Endodermal cell (in vitro differentiated cells): Measurements from ENCODE around the gene PCDHGA1. TPM values are rescaled to one million over a fixed set of nuclear protein-coding genes. Genes with fewer than 3 reads are reported as not detected.

Source experiments
- DNase-seq: peaks from one replicate; pipeline ENCODE4 v3.0.0-alpha.2; 2017
- H3K27ac ChIP-seq: 2 replicates; pipeline ENCODE4 v1.5.1; 2013; ENCODE audit warnings: mild to moderate bottlenecking, low read depth, low read length, moderate library complexity
- H3K27me3 ChIP-seq: 2 replicates; pipeline ENCODE4 v1.6.1; 2013; ENCODE audit warnings: mild to moderate bottlenecking, low read length, moderate library complexity; ENCODE audit not compliant: insufficient read depth, control insufficient read depth, poor library complexity, severe bottlenecking
- H3K36me3 ChIP-seq: 2 replicates; pipeline ENCODE4 v1.7.0; 2013; ENCODE audit warnings: mild to moderate bottlenecking, low read length, moderate library complexity; ENCODE audit not compliant: control insufficient read depth, insufficient read depth
- H3K4me1 ChIP-seq: one replicate; pipeline ENCODE4 v1.7.0; 2013; ENCODE audit warnings: low read length; ENCODE audit not compliant: control insufficient read depth, insufficient read depth
- H3K4me3 ChIP-seq: 2 replicates; pipeline ENCODE4 v1.5.1; 2013; ENCODE audit warnings: mild to moderate bottlenecking, low read length, moderate library complexity
- H3K9ac ChIP-seq: 2 replicates; pipeline ENCODE4 v1.6.1; 2013; ENCODE audit warnings: mild to moderate bottlenecking, low read length, moderate library complexity; ENCODE audit not compliant: poor library complexity, severe bottlenecking; ENCODE audit errors: extremely low read depth
- H3K9me3 ChIP-seq: 2 replicates; pipeline ENCODE4 v1.6.1; 2013; ENCODE audit warnings: mild to moderate bottlenecking, low read length, moderate library complexity; ENCODE audit not compliant: control insufficient read depth
- H3K27ac Mint-ChIP-seq: 2 replicates; pipeline ENCODE4 v1.8.0; 2020; ENCODE audit warnings: mixed read lengths
- H3K27me3 Mint-ChIP-seq: 2 replicates; pipeline ENCODE4 v1.8.0; 2021; ENCODE audit warnings: mild to moderate bottlenecking, mixed read lengths; ENCODE audit not compliant: insufficient read depth
- H3K36me3 Mint-ChIP-seq: 2 replicates; pipeline ENCODE4 v1.8.0; 2020; ENCODE audit warnings: low read depth, mixed read lengths
- H3K4me1 Mint-ChIP-seq: 2 replicates; pipeline ENCODE4 v1.8.0; 2020; ENCODE audit warnings: mixed read lengths
- H3K4me3 Mint-ChIP-seq: 2 replicates; pipeline ENCODE4 v1.8.0; 2020; ENCODE audit warnings: mild to moderate bottlenecking, moderate library complexity, mixed read lengths
- H3K9me3 Mint-ChIP-seq: 2 replicates; pipeline ENCODE4 v1.8.0; 2020; ENCODE audit warnings: mild to moderate bottlenecking, mixed read lengths
- WGBS, 2 experiments: methylation state at CpG; one replicate each; pipeline versions ENCODE4 v1.1.5 to v1.1.7; 2013; ENCODE audit warnings: missing lambda C conversion rate in 2 of 2, mixed read lengths in 1 of 2; ENCODE audit not compliant: insufficient coverage in 1 of 2, insufficient read length in 1 of 2; 5-methylcytosine and 5-hydroxymethylcytosine counted together
- total RNA-seq, 2 donors: library from RNA; stranded (reverse); fragmentation: NEBNext Ultra II Directional in 1 of 2; extraction: Animal tissue kit (Norgen Biotek cat#: 25700) in 1 of 2; gene quantifications; 2 replicates in 1 of 2; 3 replicates in 1 of 2; pipeline ENCODE4 v1.2.1, GENCODE V29; 2021
- TF ChIP-seq, protein P1 (sequence below): fragments of 200-600 bp; sonication (generic); conservative IDR thresholded peaks from 2 replicates; pipeline ENCODE4 v1.5.0; 2021; ENCODE audit warnings: antibody characterized with exemption, mild to moderate bottlenecking

The PCDHGA1 gene
- total RNA-seq, 2 donors from 2014 or later, result 0.38 to 2.2 TPM

DNA sequence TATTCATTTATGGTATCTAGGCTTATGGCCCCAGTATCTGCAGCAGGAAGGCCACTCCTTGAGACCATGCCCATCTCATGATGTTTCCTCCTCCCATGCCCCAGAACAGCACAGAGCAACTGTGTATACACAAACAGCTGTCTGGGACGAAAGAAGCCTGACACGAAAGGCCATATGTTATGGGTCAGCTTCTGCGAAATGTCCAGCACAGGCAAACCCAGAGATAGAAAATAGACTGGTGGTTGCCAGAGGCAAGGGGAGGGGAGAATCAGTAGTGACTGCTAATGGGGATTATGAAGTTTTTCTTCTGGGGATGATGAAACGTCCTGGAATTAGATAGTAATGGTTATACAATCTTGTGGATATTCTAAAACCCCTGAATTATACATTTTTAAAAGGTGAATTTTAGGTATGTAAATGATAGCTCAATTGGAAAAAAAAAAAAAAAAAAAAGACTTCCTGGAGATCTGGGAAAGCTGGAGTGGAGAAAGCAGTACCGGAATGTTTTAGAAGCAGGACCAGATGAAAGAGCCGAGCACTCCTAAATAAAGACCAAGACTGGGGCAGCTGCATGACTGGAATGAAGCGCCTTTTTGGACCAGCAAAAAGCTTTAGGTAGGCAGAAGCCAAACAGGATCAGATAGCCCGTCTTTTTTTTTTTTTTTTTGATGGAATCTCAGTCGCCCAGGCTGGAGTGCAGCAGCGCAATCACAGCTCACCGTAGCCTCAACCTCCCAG lies 187.7 kb downstream of the PCDHGA1 start:
- no peak overlapping the region for H3K4me3 ChIP-seq
- H3K36me3 ChIP-seq, result peaks cover 81% of the 10 kb centered on the region
- no peaks in the 10 kb centered on the region for H3K9me3 ChIP-seq
- Mint-ChIP-seq H3K27ac (no peak overlapping the region), H3K4me3 (no peak overlapping the region), H3K27me3 (peaks cover 3% of the 10 kb centered on the region), H3K9me3 (no peaks in the 10 kb centered on the region), H3K4me1 (peaks cover 31% of the 10 kb centered on the region), H3K36me3 (peaks cover 66% of the 10 kb centered on the region)
- WGBS, 2 experiments, result 88 to 95% methylated on average over 7 to 11 of the region's 11 CpGs
- TF ChIP-seq, protein P1, sequence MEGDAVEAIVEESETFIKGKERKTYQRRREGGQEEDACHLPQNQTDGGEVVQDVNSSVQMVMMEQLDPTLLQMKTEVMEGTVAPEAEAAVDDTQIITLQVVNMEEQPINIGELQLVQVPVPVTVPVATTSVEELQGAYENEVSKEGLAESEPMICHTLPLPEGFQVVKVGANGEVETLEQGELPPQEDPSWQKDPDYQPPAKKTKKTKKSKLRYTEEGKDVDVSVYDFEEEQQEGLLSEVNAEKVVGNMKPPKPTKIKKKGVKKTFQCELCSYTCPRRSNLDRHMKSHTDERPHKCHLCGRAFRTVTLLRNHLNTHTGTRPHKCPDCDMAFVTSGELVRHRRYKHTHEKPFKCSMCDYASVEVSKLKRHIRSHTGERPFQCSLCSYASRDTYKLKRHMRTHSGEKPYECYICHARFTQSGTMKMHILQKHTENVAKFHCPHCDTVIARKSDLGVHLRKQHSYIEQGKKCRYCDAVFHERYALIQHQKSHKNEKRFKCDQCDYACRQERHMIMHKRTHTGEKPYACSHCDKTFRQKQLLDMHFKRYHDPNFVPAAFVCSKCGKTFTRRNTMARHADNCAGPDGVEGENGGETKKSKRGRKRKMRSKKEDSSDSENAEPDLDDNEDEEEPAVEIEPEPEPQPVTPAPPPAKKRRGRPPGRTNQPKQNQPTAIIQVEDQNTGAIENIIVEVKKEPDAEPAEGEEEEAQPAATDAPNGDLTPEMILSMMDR, result no peak
- H3K27me3 ChIP-seq, result no peaks in the 10 kb centered on the region
- peak; percentile 18 for DNase-seq
- no peak overlapping the region for H3K9ac ChIP-seq
- H3K27ac ChIP-seq, result no peak overlapping the region
- H3K4me1 ChIP-seq, result peaks cover 22% of the 10 kb centered on the region

DNA sequence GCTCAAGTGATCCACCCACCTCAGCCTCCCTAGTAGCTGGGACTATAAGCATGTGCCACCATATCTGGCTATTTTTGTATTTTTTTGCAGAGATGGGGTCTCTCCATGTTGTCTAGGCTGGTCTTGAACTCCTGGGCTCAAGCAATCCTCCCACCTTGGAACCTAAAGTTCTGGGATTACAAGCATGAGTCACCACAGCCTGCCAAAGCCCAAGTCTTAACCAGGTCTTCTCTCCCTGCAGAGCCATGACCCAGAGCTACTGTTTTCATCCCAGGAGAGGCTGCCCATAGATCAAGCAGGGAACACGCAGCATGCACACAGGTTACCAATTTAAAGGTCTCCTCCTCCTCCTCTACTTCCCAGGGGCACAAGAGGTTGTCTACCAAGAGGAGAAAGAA lies 188.3 kb downstream of the PCDHGA1 start:
- no peaks in the 10 kb centered on the region for H3K27me3 ChIP-seq
- H3K27ac ChIP-seq, result no peak overlapping the region
- H3K4me3 ChIP-seq, result no peak overlapping the region
- TF ChIP-seq, protein P1, result no peak
- peaks cover 84% of the 10 kb centered on the region for H3K36me3 ChIP-seq
- peak; percentile 10 for DNase-seq
- peaks cover 2% of the 10 kb centered on the region for H3K27me3 Mint-ChIP-seq
- 89 to 100% methylated on average over 1 of the region's 1 CpG for WGBS, 2 experiments
- no peaks in the 10 kb centered on the region for H3K9me3 ChIP-seq
- peaks cover 29% of the 10 kb centered on the region for H3K4me1 Mint-ChIP-seq
- peaks cover 20% of the 10 kb centered on the region for H3K4me1 ChIP-seq
- no peak overlapping the region for H3K9ac ChIP-seq
- no peak overlapping the region for H3K27ac Mint-ChIP-seq
- H3K4me3 Mint-ChIP-seq, result no peak overlapping the region
- no peaks in the 10 kb centered on the region for H3K9me3 Mint-ChIP-seq
- peaks cover 72% of the 10 kb centered on the region for H3K36me3 Mint-ChIP-seq

DNA sequence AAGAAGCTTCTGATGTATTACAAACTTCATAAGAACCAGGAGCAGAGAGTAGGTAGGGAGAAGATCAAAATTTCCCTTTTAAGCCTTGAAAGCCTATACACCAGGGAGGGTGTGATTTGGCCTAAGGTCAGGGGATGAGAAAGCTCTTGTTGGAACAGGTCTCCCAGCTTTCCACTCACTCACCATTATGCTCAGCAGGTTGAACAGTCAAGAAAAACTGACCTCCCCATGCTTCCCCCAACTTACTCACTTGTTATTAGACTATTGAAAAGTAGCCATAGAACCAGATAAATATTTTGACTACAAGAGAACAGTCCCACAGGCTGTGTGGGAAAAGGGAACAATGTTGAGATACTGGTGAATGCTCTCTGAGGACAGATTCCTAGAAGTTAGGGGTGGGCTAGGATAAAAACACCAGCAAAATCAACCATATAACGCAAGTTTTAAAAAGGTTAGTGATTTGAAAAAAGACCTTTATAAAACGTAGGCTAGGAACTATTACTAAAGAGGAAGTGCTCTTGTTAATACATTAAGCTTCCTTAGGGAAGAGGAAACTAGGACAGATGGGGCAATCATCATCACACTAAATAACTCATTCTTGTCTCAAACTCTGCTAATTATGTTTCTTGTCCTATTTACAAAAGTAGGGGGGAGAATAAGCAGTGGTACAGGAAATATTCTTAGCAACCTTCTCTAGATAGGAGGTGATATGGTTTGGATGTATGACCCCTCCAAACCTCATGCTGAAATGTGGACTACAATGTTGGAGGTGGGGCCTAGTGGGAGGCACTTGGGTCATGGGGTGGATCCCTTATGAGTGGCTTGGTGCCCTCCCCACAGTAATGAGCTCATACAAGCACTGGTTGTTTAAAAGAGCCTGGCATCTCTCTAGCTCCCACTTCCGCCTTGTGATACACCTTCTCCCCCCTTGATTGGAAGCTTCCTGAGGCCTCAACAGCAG lies 189.6 kb downstream of the PCDHGA1 start:
- Mint-ChIP-seq H3K4me3 (no peak overlapping the region), H3K36me3 (peaks cover 78% of the 10 kb centered on the region), H3K9me3 (no peaks in the 10 kb centered on the region), H3K4me1 (peaks cover 24% of the 10 kb centered on the region), H3K27me3 (no peaks in the 10 kb centered on the region), H3K27ac (no peak overlapping the region)
- Histone ChIP-seq H3K9ac (no peak overlapping the region), H3K9me3 (no peaks in the 10 kb centered on the region), H3K4me1 (peaks cover 16% of the 10 kb centered on the region), H3K4me3 (no peak overlapping the region), H3K36me3 (peaks cover 88% of the 10 kb centered on the region), H3K27ac (no peak overlapping the region), H3K27me3 (no peaks in the 10 kb centered on the region)
- TF ChIP-seq, protein P1, result no peak
- no peak for DNase-seq
- 97 to 100% methylated on average over 2 to 3 of the region's 3 CpGs for WGBS, 2 experiments
